ENCODE results near the gene NELFB. TPM values are rescaled to one million over a fixed set of nuclear protein-coding genes. Genes with fewer than 3 reads are reported as not detected.

Gene NELFB
- total RNA-seq, 2 donors from 2014 or later = 61.6 to 70.3 TPM

- ATAC-seq (peak; percentile 13), DNase-seq (peak; percentile 73 to 75)
- intact Hi-C loops (cut with DNase I, micrococcal nuclease) = no loop called here
Measured at GRCh38 chr9:137303151-137303892, 48.2 kb downstream of the NELFB start.

DNA sequence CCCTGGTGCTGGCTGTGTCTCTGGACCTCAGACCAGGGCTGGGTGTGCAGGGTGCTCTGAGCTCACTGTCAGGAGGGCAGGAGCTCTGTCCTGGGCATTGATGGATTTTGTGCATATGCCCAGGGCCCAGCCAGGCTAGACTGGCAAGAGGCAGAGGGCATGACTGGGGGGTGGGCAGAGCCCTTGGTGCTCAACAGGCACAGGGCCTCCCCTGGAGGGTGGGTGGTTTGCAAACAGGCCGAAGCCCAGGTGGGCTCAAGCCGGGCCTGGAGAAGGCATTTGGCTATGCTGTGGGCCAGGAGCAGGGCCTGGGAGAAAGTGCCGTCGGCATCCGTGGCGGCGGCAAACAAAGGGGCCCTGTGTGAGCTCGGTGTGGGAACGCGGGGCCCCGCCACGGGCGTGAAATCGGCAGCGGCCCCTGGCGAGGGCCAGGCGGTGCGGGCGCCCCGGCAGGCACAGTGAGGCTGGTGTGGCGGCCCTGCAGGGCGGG lies 48.8 kb downstream of the NELFB start:
- DNase-seq = peak; percentile 46 to 51
- intact Hi-C loops (cut with DNase I, micrococcal nuclease) = no loop called here
- ATAC-seq = no peak

GRCh38 chr9:137304383-137305059 lies 49.4 kb downstream of the NELFB start:
- intact Hi-C loops (cut with DNase I, micrococcal nuclease) = no loop called here
- ATAC-seq = no peak
- DNase-seq = peak in 1 of 2 donors; percentile 38

DNA sequence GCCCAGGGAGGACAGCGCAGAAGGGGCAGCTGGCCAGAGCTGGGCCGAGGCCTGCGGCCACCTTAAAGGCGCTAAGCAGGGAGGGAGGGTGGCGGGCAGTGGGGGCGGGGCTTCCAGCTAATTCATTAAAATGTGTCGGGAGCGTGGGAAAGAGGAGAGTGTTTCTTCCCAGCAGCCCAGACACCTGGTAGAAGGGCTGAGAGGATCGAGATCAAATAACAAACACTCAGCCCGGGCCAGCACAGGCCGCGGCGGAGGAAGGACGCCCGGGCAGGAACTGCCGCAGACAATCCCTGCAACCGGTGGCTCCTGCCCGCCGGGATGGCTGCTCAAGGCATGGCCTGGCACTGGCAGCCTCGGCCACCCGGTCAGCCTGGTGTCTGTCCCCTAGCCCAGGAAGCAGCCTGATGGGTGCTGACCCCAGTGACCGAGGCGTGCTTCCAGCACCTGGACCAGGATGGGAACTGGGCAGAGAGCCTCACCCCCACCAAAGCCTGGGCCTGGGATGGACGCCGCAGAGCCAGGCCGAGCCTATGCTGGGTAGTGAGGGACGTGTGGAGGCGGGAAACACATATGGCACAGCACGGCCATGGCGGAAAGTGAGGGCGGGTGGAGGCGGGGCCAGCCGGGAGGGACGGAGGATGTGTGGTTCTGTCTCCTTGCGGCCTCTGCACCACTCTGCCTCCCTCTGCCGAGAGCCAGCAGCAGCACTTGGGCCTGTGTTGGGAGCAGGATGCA lies 50.1 kb downstream of the NELFB start:
- intact Hi-C loops (cut with DNase I, micrococcal nuclease) = no loop called here
- ATAC-seq (peak; percentile 49), DNase-seq (peak; percentile 79 to 89)

- DNase-seq (peak in 1 of 2 donors; percentile 87), ATAC-seq (no peak)
- intact Hi-C loops (cut with DNase I, micrococcal nuclease) = no loop called here
Measured at GRCh38 chr9:137305798-137306065, 50.6 kb downstream of the NELFB start.

GRCh38 chr9:137306066-137306849 lies 51.1 kb downstream of the NELFB start:
- ATAC-seq (no peak), DNase-seq (no peak)
- intact Hi-C loops (cut with DNase I, micrococcal nuclease) = no loop called here

- DNase-seq (peak in 1 of 2 donors; percentile 30), ATAC-seq (no peak)
- intact Hi-C loops (cut with DNase I, micrococcal nuclease) = no loop called here
Measured at GRCh38 chr9:137306850-137307254, 51.7 kb downstream of the NELFB start.

GRCh38 chr9:137307255-137308056 lies 52.3 kb downstream of the NELFB start:
- intact Hi-C loops (cut with DNase I, micrococcal nuclease) = no loop called here
- DNase-seq (peak; percentile 77 to 87), ATAC-seq (peak; percentile 8)

GRCh38 chr9:137308057-137308619 lies 53.0 kb downstream of the NELFB start:
- ATAC-seq (no peak), DNase-seq (peak in 1 of 2 donors; percentile 32)
- intact Hi-C loops (cut with DNase I, micrococcal nuclease) = no loop called here

GRCh38 chr9:137309368-137310188 lies 54.5 kb downstream of the NELFB start:
- no peak for DNase-seq

DNA sequence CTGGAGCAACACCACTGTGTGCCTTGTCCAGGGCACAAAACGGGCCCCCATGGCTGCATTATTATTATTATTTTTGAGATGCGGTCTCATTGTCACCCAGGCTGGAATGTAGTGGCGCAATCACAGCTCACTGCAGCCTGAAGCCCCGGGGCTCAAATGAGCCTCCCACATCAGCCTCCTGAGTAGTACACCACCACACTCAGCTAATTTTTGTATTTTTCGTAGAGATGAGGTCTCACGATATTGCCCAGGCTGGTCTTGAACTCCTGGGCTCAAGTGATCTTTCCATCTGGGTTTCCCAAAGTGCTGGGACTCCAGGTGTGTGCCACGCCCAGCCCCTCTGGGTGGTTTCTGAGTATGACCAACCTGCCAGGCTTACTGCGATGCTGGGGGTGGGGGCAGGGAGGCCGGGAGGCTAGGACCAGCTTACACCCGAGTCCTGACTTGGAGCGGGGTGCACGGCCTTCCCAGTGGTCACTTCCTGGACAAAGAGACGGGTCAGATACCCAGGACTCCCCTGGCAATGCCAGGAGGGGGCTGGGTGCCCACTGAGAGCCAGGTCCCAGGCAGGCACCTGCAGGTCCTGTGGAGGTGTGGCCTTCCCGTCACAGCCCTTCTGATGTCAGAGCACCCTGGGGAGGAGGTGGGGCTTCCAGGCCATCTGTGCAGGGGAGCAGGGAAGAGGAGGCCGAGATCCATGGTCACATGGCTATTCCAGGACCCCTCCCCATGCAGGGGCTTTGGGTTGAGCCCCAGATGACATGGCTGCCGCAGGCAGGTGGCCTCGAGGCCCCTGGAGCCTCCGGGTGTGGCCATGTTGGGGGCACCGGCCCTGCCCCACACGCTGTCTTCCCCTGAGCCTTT lies 55.3 kb downstream of the NELFB start:
- ATAC-seq (peak; percentile 46), DNase-seq (peak; percentile 75 to 86)
- intact Hi-C loops (cut with DNase I, micrococcal nuclease) = loop anchor here in 1 of 2 donors (10.0 kb wide), 1 partner anchor 94 kb away; no protein-coding TSS in a partner anchor

More at GRCh38 chr9:137309368-137310188, 54.5 kb downstream of the NELFB start:
- ATAC-seq = no peak
- intact Hi-C loops (cut with DNase I, micrococcal nuclease) = loop anchor here in 1 of 2 donors (10.0 kb wide), 1 partner anchor 95 kb away; no protein-coding TSS in a partner anchor

DNA sequence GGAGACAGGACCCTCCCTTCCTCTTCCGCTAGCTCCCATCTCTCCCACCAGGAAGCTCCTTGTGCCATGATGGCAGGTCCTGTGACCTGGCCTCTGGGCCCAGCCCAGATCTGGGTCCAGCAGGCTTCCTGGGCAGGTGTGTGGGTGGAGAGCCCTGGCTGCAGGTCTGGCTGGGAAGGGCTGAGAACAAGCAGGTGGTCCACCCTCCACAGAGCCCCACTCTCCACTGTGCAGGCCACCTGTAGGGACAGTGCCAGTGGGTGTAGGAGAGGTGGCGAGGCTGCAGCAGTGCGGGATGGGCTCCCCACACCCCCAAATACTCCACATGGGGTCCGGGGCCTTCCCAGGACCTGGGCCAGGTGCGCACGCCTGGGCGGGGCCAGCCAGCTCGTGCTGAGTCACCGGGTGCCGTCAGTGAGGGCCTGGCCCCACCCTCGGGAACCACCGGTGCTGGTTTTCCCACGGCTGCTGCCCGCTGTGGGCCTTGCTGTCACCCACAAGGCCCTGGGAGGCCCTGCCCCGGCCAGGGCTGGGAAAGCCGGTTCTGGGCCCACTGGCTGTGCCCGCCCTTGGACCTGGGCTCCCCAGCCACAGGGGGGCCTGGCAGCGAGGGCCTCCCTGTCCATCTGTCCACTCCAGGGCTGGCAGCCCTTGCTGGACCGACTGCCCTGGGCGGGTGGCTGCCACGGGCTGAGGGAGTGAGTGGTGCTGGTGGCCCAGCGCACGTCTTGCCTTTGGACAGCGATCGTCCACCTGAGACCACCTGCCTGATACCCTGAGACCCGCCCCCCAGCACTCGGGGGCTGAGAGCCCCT lies 56.3 kb downstream of the NELFB start:
- peak; percentile 73 for ATAC-seq
- intact Hi-C loops (cut with DNase I, micrococcal nuclease) = loop anchor here in 1 of 2 donors (10.0 kb wide), 1 partner anchor 93 kb away; no protein-coding TSS in a partner anchor

DNA sequence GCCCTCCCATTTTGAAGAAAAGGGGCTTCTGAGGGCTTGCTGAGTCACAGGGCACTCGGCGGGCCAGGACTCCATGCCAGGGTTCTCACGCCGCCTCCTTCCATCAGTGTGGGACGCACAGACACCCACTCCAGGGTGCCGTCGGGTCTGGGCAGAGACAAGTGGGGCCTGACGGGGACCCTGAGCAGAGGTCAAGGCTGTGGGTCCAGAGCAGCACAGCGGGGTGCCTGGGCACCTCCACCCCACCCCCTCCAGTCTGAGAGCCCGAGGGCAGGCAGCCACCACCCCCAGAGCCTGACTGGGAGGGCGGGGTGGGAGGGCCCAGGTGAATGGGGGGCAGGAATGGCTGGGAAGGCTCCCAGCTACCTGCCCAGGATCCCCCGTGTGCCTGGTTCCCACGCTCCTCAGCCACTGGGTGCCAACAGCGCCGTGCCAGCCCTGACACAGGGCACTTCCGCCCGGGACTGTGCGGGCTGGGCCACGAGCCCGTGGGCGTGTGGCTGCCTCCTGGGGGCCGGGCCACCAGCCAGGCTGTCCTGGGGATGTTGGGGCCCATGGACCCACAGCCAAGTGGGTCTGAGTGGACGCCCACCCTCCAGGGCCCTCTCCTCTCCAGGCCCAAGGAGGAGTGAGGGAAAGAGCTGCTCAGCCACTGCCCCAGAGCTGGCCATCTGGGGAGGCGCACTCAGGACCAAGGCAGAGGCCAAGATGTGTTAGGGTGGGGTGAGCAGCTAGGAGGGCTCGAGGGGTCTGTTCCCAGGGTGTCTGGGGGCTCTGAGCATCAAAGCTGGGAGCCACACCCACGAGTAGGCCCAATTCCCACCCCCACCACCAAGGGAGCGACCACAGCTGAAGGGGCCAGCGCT lies 57.1 kb downstream of the NELFB start:
- ATAC-seq (peak; percentile 38), DNase-seq (peak in 1 of 2 donors; percentile 50)
- intact Hi-C loops (cut with DNase I, micrococcal nuclease) = loop anchor here in 1 of 2 donors (10.0 kb wide), 1 partner anchor 93 kb away; no protein-coding TSS in a partner anchor

More for the DNA sequence above, 56.3 kb downstream of the NELFB start:
- peak; percentile 90 to 93 for DNase-seq

DNA sequence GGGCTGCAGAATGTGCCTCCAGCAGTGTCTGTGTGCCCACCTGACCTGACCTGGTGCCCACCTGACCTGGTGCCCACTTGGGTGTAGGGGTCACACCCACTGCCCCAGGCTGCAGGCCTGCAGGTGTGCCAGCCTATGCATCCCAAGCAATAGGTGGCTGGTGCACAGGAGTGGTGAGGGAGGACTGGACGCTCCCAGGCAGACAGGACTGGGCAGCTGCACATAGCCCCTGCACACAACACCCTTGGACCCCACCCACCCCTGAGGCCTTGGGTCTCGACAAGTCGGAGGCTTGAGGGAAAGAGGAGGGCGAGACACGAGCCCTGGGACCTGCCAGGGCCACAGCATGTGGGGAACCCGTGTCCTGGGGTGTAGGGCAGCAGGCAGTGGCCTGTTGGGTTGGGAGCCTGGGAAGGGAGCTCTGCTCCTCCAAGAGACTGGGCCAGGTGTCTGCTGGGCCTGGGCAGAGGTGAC lies 57.8 kb downstream of the NELFB start:
- DNase-seq = peak in 1 of 2 donors; percentile 38
- ATAC-seq = no peak
- intact Hi-C loops (cut with DNase I, micrococcal nuclease) = loop anchor here in 1 of 2 donors (10.0 kb wide), 1 partner anchor 92 kb away; no protein-coding TSS in a partner anchor

Data from left colon (tissue), 2 donors.